NCI-H2107 treated with DMSO at 0.1 percent for 48 hours (cell line): ENCODE data around the gene ARMC8.

Experiments used
- DNase-seq: peaks from one replicate; lab custom pipeline; 2025; ENCODE audit not compliant: unreplicated experiment; lab: John Stamatoyannopoulos, UW

ARMC8 gene

DNA sequence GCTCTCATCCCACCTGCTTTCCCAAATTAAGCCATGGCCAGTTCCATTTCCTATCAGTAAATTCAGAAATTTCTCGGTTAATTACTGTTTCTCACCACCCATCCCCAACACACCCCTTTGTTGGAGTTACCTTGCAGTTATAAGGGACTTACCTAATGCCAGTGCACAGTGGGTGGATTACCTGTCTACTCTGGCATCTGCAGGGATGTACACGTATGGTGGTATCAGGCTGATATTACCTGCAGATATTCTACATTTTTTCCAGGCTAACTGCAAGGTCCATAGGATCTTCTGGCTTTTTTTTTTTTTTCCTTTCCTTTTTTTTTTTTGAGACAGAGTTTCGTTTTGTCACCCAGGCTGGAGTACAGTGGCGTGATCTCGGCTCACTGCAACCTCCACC is 153.4 kb downstream of the ARMC8 start:
- no peak for DNase-seq

DNA sequence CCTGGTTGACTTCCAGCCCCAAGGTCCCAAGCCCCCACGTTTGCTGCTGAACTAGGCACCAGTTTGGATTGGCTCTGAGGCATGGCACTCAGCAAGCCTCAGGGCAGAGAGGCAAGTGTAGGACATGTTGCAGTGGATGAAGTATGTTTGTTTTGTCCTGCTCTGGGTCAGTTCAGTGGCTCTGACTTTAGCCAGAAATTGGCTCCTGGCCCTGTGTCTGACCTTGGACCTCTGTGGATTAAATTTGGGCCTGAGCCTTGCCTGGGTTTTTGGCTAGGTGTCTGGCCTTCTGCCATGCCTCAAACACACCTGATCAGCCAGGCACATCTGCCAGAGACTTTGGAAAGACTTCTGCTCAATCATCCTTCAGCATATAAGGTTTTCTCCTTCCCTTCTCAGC is 157.7 kb downstream of the ARMC8 start:
- no peak for DNase-seq
